Large intestine (tissue), 12 donors: ENCODE results near the gene TEX50. TPM values are rescaled to one million over a fixed set of nuclear protein-coding genes. Genes with fewer than 3 reads are reported as not detected.
"Not testable (repeated sequence)": the region's sequence is repeated elsewhere in the genome, so short reads cannot be mapped to it uniquely, and the experiment has no call there.

Source experiments
- DNase-seq, 2 donors: peaks; one replicate each; pipeline versions ENCODE4 v3.0.0 to v3.0.0-alpha.2; 2013
- H3K27ac ChIP-seq: one replicate; pipeline ENCODE4 v1.5.1; 2013; ENCODE audit warnings: low read length
- H3K27me3 ChIP-seq: 2 replicates; pipeline ENCODE4 v1.6.1; 2013; ENCODE audit warnings: low read length; ENCODE audit not compliant: control insufficient read depth, insufficient read depth
- H3K36me3 ChIP-seq: 2 replicates; pipeline ENCODE4 v1.6.1; 2013; ENCODE audit warnings: low read length; ENCODE audit not compliant: control insufficient read depth, insufficient read depth
- H3K4me1 ChIP-seq: one replicate; pipeline ENCODE4 v1.6.1; 2013; ENCODE audit warnings: low read length; ENCODE audit not compliant: control insufficient read depth, insufficient read depth
- H3K4me3 ChIP-seq: one replicate; pipeline ENCODE4 v1.5.1; 2013; ENCODE audit warnings: low read length
- H3K9me3 ChIP-seq: one replicate; pipeline ENCODE4 v1.6.1; 2013; ENCODE audit warnings: mild to moderate bottlenecking, low read depth, low read length, moderate library complexity; ENCODE audit not compliant: control insufficient read depth
- WGBS: methylation state at CpG from one replicate; pipeline ENCODE4 v1.1.5; 2013; ENCODE audit warnings: low lambda C conversion rate; ENCODE audit not compliant: insufficient coverage; 5-methylcytosine and 5-hydroxymethylcytosine counted together
- long read RNA-seq, 11 donors: transcript quantifications; one replicate each; lab custom pipeline, GENCODE V29; 2026
- polyA plus RNA-seq: library from polyadenylated mRNA; unstranded; fragments of 120-200 nt; gene quantifications from one replicate; pipeline ENCODE4 v1.2.1, GENCODE V29; 2013

Gene TEX50, protein sequence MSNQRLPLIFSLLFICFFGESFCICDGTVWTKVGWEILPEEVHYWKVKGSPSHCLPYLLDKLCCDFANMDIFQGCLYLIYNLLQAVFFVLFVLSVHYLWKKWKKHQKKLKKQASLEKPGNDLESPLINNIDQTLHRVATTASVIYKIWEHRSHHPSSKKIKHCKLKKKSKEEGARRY
- not detected for polyA plus RNA-seq
- long read RNA-seq, donor 1, result 0 reads
- long read RNA-seq, donor 2, result 0 reads
- long read RNA-seq, donor 3, result 0 reads
- long read RNA-seq, donor 4, result 0 reads
- long read RNA-seq, donor 5, result 0 reads
- long read RNA-seq, donor 6, result 0 reads
- long read RNA-seq, donor 7, result 0 reads
- long read RNA-seq, donor 8, result 0 reads
- long read RNA-seq, donor 9, result 0 reads
- long read RNA-seq, donor 10, result 0 reads
- long read RNA-seq, donor 11, result 0 reads

- DNase-seq, result no peak
- Histone ChIP-seq H3K36me3 (no peaks in the 10 kb centered on the region), H3K9me3 (no peaks in the 10 kb centered on the region), H3K4me3 (no peak within 1 kb of the TSS), H3K27me3 (no peaks in the 10 kb centered on the region), H3K4me1 (no peaks in the 10 kb centered on the region), H3K27ac (no peak within 1 kb of the TSS)
- 100% methylated on average over 1 of the region's 1 CpG for WGBS
These were observed at the start of gene TEX50 for GRCh38 chr1:173635116-173635515. Gene TEX50, plus strand, starts transcription at chr1:173635338. Its CDS starts 184 bp downstream, at chr1:173635522.

GRCh38 chr1:173590557-173590956 is 44.6 kb upstream of the TEX50 start:
- Histone ChIP-seq H3K4me3 (no peak overlapping the region), H3K36me3 (no peaks in the 10 kb centered on the region), H3K27me3 (no peaks in the 10 kb centered on the region), H3K27ac (no peak overlapping the region), H3K4me1 (no peaks in the 10 kb centered on the region), H3K9me3 (no peaks in the 10 kb centered on the region)
- no CpG with 5 or more reads among the region's 1 CpG for WGBS
- no peak for DNase-seq

GRCh38 chr1:173591138-173591537 is 44.0 kb upstream of the TEX50 start:
- not testable (repeated sequence) for H3K4me1 ChIP-seq, H3K36me3 ChIP-seq, H3K4me3 ChIP-seq, DNase-seq, H3K9me3 ChIP-seq, H3K27me3 ChIP-seq, H3K27ac ChIP-seq
- WGBS, result 87% methylated on average over 4 of the region's 5 CpGs

DNA sequence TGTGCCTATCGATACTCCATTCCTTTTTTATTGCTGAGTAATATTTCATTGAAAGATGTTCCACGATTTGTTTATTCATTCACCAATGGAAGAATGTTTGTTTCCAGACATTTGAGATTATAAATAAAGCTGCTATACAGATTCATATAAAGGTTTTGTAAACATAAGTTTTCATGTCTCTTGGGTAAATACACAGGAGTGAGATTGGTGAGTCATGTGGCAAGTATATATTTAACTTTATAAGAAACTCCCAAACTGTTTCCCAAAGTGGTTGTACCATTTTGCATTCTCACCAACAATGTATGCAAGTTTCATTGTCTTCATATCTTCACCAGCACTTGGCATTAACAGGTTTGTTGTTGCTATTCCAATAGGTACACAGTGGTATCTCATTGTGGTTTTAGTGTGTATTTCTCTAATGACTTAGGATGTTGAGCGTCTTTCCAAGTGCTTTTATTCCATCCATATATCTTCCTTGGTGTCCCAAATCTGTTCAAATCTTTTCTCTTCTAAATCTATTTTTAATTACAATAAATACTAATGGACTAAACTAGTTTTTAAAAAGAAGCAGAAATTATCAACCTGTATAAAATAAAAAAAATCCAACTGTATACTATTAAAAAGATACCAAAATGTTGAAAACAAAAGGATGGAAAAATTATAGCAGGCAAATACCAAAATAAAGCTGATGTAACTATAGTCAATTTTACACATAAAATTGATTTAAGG is 38.9 kb upstream of the TEX50 start:
- H3K9me3 ChIP-seq, result no peaks in the 10 kb centered on the region
- no peaks in the 10 kb centered on the region for H3K36me3 ChIP-seq
- no peaks in the 10 kb centered on the region for H3K27me3 ChIP-seq
- H3K4me3 ChIP-seq, result no peak overlapping the region
- H3K27ac ChIP-seq, result no peak overlapping the region
- no peak for DNase-seq
- WGBS, result 100% methylated on average over 2 of the region's 3 CpGs
- no peaks in the 10 kb centered on the region for H3K4me1 ChIP-seq

GRCh38 chr1:173601588-173601987 is 33.5 kb upstream of the TEX50 start:
- no peaks in the 10 kb centered on the region for H3K9me3 ChIP-seq
- no peak overlapping the region for H3K4me3 ChIP-seq
- H3K27ac ChIP-seq, result no peak overlapping the region
- WGBS, result no CpG with 5 or more reads among the region's 2 CpGs
- no peaks in the 10 kb centered on the region for H3K36me3 ChIP-seq
- no peaks in the 10 kb centered on the region for H3K27me3 ChIP-seq
- DNase-seq, result no peak
- no peaks in the 10 kb centered on the region for H3K4me1 ChIP-seq

DNA sequence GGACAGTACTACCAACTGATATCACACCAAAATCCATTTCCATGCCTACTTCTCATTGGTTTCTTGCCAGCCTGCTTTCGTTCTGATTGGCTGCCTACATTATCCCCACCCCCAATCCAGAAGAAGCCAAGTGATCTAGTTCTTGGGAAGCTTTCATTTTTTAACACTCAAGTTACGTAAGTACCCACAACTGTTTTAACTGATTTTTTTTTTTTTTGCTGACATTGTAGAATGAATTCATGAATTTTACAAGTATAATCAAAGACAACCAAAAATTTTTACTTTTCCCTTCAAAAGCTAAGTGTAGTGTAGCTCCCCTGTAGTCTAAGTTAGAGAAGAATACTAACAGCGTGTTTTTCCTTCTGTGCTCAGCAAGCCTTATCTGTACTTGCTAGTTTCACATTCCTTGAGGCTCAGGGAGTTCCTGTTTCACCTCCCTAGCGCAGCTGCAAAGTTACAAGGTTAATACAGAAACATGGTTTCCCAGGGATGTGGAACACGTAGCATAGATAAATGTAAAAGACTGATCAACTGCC is 32.0 kb upstream of the TEX50 start, which contains the start of gene SLC9C2:
TSS of gene SLC9C2 (minus strand) at position 17 of the 536 bp plus-strand sequence. CDS start 1,296 bp downstream, outside the sequence.
- peak; percentile 9 to 61 for DNase-seq

DNA sequence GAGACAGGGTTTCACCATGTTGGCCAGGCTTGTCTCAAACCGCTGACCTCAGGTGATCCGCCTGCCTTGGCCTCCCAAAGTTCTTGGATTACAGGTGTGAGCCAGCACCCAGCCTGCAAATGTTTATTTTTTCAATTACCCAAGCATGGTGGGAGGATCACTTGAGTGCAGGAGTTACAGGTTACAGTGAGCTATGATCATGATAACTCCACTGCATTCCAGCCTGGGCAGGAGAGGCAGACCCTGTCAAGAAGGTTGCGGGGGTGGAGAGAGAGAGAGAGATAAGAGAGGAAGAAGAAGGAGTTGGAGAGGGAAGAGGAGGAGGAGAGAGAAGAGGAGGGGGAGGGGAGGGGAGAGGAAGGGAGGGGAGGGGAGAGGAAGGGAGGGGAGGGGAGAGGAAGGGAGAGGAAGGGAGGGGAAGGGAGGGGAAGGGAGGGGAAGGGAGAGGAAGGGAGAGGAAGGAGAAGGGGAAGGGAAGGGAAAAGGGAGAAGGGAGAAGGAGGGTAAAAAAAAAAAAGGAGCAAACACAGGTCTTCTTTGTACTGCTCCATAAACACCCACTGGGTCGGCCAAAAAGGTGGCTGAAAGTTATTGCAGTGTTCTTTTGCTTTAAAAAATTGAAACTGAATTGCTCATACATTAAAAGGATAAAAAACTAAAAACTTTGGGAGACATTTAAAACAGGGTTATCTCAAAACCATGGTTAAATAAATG is 26.5 kb upstream of the TEX50 start:
- no CpG with 5 or more reads among the region's 4 CpGs for WGBS
- Histone ChIP-seq H3K27me3 (no peaks in the 10 kb centered on the region), H3K27ac (no peak overlapping the region), H3K4me3 (no peak overlapping the region), H3K4me1 (no peaks in the 10 kb centered on the region), H3K9me3 (peaks cover 10% of the 10 kb centered on the region), H3K36me3 (no peaks in the 10 kb centered on the region)
- DNase-seq, result no peak

More for the DNA sequence above, 32.0 kb upstream of the TEX50 start, which contains the start of gene SLC9C2:
- no peak within 1 kb of the TSS for H3K4me3 ChIP-seq
- H3K9me3 ChIP-seq, result no peaks in the 10 kb centered on the region
- H3K27me3 ChIP-seq, result no peaks in the 10 kb centered on the region
- no peaks in the 10 kb centered on the region for H3K4me1 ChIP-seq
- no peaks in the 10 kb centered on the region for H3K36me3 ChIP-seq
- 93% methylated on average over 2 of the region's 5 CpGs for whole genome bisulfite sequencing
- no peak within 1 kb of the TSS for H3K27ac ChIP-seq

- WGBS, result no CpG with 5 or more reads among the region's 32 CpGs
These were observed 22.1 kb upstream of the TEX50 start for GRCh38 chr1:173613086-173613485.

GRCh38 chr1:173616859-173617258 is 18.3 kb upstream of the TEX50 start:
- H3K36me3 ChIP-seq, result no peaks in the 10 kb centered on the region
- H3K27me3 ChIP-seq, result no peaks in the 10 kb centered on the region
- no CpG with 5 or more reads among the region's 4 CpGs for WGBS
- no peak for DNase-seq
- H3K27ac ChIP-seq, result no peak overlapping the region
- H3K9me3 ChIP-seq, result peaks cover 10% of the 10 kb centered on the region
- H3K4me3 ChIP-seq, result no peak overlapping the region
- no peaks in the 10 kb centered on the region for H3K4me1 ChIP-seq

More at GRCh38 chr1:173613086-173613485, 22.1 kb upstream of the TEX50 start:
- H3K27ac ChIP-seq, H3K36me3 ChIP-seq, H3K27me3 ChIP-seq, DNase-seq, H3K4me1 ChIP-seq, H3K4me3 ChIP-seq: not testable (repeated sequence)
- peaks cover 10% of the 10 kb centered on the region for H3K9me3 ChIP-seq

- no peaks in the 10 kb centered on the region for H3K36me3 ChIP-seq
- no peak overlapping the region for H3K27ac ChIP-seq
- no peaks in the 10 kb centered on the region for H3K9me3 ChIP-seq
- no peaks in the 10 kb centered on the region for H3K4me1 ChIP-seq
- no peak for DNase-seq
- H3K27me3 ChIP-seq, result no peaks in the 10 kb centered on the region
- H3K4me3 ChIP-seq, result no peak overlapping the region
These were observed 7.9 kb upstream of the TEX50 start for GRCh38 chr1:173627269-173627668.
